Measurements from ENCODE around the gene ADAM8. TPM values are rescaled to one million over a fixed set of nuclear protein-coding genes. Genes with fewer than 3 reads are reported as not detected.
A peak's percentile ranks its signal among the peaks of the same experiment; 100 is the strongest.

ADAM8 gene
- total RNA-seq, 2 experiments from 2014 or later, result 124 to 176 TPM

DNA sequence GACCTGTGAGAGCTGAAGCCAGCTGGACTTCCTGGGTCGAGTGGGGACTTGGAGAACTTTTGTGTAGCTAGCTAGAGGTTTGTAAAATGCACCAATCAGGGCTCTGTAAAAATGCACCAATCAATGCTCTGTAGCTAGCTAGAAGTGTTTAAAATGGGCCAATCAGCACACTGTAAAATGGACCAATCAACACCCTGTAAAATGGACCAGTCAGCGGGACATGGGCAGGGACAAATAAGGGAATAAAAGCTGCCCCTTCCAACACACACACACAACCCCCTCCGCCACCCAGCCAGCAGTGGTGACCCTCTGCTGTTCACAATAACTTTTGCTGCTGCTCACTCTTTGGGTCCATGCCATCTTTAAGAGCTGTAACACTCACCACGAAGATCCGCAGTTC is 39.2 kb upstream of the ADAM8 start:
- POLR2A ChIA-PET, result no interaction called here
- Mint-ChIP-seq H3K4me1 (peaks cover 9% of the 10 kb centered on the region), H3K9me3 (ENCODE audit: low read depth) (no peaks in the 10 kb centered on the region), H3K4me3 (no peak overlapping the region), H3K27ac (no peak overlapping the region), H3K36me3 (ENCODE audit: low read depth) (peaks cover under 1% of the 10 kb centered on the region), H3K27me3 (peaks cover 10% of the 10 kb centered on the region)
- ATAC-seq (no peak), DNase-seq (no peak)
- intact Hi-C loops (cut with DNase I, micrococcal nuclease), result no loop called here
- CTCF ChIA-PET, result interaction anchor here (0.6 to 1.9 kb wide), 4 partner anchors 9 to 745 kb away, joined by 4 to 7 read pairs (median 4); no protein-coding TSS in a partner anchor

DNA sequence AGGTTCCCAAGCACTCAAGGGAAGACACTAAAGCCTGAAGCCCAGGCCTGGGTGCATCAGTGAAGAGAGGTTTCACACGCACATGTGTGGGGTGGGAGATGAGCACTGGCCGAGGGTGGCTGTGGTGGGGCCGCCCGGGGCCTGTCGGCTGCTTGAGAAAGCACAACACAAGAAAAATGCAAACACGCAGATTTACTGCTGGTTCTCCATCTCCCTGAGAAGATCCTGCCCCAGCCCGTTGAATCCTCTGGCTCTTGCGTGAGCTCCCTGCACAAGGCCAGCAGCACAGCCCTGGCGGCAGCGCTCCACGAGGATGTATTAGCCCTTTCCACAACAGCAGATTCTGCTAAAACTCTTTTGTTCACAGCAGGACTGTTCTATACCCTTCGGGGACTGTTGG is 38.2 kb upstream of the ADAM8 start:
- DNase-seq, result no peak
- Mint-ChIP-seq H3K27me3 (peaks cover 6% of the 10 kb centered on the region), H3K4me3 (no peak overlapping the region), H3K4me1 (peaks cover 9% of the 10 kb centered on the region), H3K36me3 (ENCODE audit: low read depth) (peaks cover 6% of the 10 kb centered on the region), H3K9me3 (ENCODE audit: low read depth) (no peaks in the 10 kb centered on the region), H3K27ac (no peak overlapping the region)
- intact Hi-C loops (cut with DNase I, micrococcal nuclease), result no loop called here
- no peak for ATAC-seq
- ChIA-PET POLR2A (no interaction called here), CTCF (interaction anchor here (0.6 to 2.0 kb wide), 5 partner anchors 8 to 458 kb away, joined by 3 to 7 read pairs (median 4); no protein-coding TSS in a partner anchor)

DNA sequence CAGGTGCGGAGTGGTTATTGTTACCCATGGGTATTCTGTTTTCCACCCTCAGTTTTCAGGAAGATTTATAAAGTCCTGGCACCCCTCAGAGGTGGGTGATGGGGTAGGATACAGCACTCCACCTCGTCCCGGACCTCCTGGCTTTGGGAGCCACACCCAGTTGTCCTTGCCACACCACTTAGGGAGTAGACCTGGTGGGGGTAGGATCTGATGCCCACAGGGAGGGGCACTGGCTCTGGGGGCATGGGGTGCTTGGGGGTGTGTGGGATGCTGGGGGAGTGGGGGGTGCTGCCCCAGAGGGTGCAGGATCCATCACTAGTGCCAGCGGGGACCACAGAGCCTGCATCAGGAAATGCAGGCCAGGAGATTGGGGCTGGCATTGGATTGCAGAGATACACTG is 36.5 kb upstream of the ADAM8 start:
- ATAC-seq, result no peak
- H3K4me3 Mint-ChIP-seq, result no peak overlapping the region
- peaks cover 6% of the 10 kb centered on the region for H3K4me1 Mint-ChIP-seq
- intact Hi-C loops (cut with DNase I, micrococcal nuclease), result no loop called here
- H3K27me3 Mint-ChIP-seq, result no peaks in the 10 kb centered on the region
- ChIA-PET CTCF (interaction anchor here (0.7 to 0.9 kb wide), 2 partner anchors 44 to 52 kb away, joined by 3 read pairs; no protein-coding TSS in a partner anchor), POLR2A (no interaction called here)
- H3K27ac Mint-ChIP-seq, result no peak overlapping the region
- no peak for DNase-seq
- peaks cover 9% of the 10 kb centered on the region for H3K36me3 Mint-ChIP-seq (ENCODE audit: low read depth)
- no peaks in the 10 kb centered on the region for H3K9me3 Mint-ChIP-seq (ENCODE audit: low read depth)

DNA sequence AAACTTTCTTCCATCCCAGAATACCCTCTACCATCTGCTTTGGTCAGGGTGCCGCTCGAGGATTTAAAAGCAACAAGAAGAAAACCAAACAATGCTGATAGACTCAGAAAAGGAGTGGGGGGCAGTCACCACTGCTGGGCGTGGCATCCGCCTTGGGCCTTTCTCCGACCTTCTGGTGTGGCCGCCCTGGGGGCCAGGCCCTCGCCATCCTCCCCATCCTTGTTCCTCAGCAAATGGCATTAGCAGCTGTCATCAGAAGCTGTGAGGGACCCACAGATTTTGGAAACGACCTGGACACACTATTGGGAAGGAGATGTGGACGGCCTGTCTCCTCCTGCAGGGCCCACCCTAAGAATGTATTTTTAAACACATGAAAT is 36.1 kb upstream of the ADAM8 start:
- CTCF ChIA-PET, result interaction anchor here (0.7 to 0.9 kb wide), 2 partner anchors 44 to 52 kb away, joined by 3 read pairs; no protein-coding TSS in a partner anchor
- POLR2A ChIA-PET, result no interaction called here
- DNase-seq, result no peak
- Mint-ChIP-seq H3K27ac (no peak overlapping the region), H3K4me3 (no peak overlapping the region), H3K27me3 (no peaks in the 10 kb centered on the region), H3K36me3 (ENCODE audit: low read depth) (peaks cover 12% of the 10 kb centered on the region), H3K9me3 (ENCODE audit: low read depth) (no peaks in the 10 kb centered on the region), H3K4me1 (peaks cover 7% of the 10 kb centered on the region)
- intact Hi-C loops (cut with DNase I, micrococcal nuclease), result no loop called here
- no peak for ATAC-seq

DNA sequence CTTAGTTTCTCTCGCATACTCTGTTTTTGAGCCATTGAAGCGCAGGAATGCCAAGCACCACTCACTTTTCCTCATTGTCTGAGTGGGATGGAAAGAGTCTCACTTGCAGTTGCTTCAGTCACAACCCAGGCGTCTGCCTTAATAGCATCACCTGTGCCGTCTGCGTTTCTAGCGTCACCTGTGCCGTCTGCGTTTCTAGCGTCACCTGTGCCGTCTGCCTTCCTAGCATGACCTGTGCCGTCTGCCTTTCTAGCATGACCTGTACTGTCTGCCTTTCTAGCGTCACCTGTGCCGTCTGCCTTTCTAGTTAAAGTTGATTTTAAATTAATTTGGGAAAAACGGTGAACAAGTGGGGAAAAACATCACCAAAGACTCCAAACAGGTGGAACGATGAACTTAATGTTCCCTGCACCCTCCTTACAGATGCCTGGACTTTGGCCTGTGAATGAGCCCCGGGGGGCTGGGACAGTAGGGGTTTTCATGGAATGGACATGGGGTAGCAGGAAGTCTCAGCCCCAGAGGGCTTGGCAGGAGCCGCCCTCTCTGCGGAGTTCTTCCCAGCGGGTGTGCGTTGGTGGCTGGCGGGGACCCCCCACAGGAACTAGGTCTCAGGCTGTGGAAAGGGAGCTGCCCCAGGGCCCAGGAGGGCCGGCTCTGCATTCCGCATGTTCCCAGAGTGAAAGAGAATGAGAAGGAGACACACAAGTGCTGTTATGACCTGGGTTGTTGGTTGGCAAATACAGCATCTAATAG is 35.5 kb upstream of the ADAM8 start:
- CTCF ChIA-PET, result no interaction called here
- no peak for DNase-seq
- peaks cover 13% of the 10 kb centered on the region for H3K4me1 Mint-ChIP-seq
- H3K4me3 Mint-ChIP-seq, result no peak overlapping the region
- H3K9me3 Mint-ChIP-seq (ENCODE audit: low read depth), result no peaks in the 10 kb centered on the region
- H3K36me3 Mint-ChIP-seq (ENCODE audit: low read depth), result peaks cover 14% of the 10 kb centered on the region
- no peak for ATAC-seq
- no peak overlapping the region for H3K27ac Mint-ChIP-seq
- intact Hi-C loops (cut with DNase I, micrococcal nuclease), result no loop called here
- no peaks in the 10 kb centered on the region for H3K27me3 Mint-ChIP-seq
- POLR2A ChIA-PET, result no interaction called here

DNA sequence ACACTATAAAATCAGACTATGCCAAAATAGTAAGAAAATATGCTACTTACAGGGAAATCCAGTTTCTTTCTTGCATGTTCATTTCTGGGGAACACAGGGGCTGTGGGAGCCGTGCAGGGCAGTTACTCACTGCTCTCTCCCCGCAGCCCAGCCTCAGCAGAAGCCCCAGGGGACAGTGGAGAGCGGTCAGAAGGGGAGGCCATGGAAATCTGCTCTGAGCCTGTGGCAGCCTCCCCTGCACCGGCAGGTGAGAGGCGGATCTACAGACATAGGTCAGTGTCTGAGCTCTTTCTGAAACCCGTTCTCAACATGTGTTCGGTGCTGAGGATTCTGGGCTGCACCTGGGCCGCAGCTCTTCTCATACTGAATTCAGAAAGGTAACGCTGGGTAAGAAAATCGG is 34.9 kb upstream of the ADAM8 start:
- CTCF ChIA-PET, result interaction anchor here (1.3 kb wide), 1 partner anchor 17 kb away, joined by 4 read pairs; no protein-coding TSS in a partner anchor

DNA sequence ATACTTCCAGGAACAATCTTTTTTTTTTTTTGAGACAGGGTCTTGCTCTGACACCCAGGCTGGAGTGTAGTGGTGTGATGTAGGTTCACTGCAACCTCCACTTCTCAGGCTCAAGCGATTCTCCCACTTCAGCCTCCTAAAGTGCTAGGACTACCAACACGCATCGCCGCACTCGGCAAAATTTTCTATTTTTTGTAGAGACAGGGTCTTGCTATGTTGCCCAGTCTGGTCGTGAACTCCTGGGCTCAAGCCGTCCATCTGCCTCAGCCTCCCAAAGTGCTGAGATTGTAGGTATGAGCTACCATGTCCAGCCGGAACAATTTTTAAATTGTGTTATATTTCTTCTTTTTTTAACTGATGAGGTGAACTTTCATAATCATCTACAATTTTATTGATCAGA is 34.1 kb upstream of the ADAM8 start:
- peaks cover 15% of the 10 kb centered on the region for H3K36me3 Mint-ChIP-seq (ENCODE audit: low read depth)
- intact Hi-C loops (cut with DNase I, micrococcal nuclease), result no loop called here
- ATAC-seq, result no peak
- POLR2A ChIA-PET, result no interaction called here
- H3K27ac Mint-ChIP-seq, result no peak overlapping the region
- peaks cover 22% of the 10 kb centered on the region for H3K4me1 Mint-ChIP-seq
- H3K27me3 Mint-ChIP-seq, result no peaks in the 10 kb centered on the region
- no peaks in the 10 kb centered on the region for H3K9me3 Mint-ChIP-seq (ENCODE audit: low read depth)
- no peak for DNase-seq
- CTCF ChIA-PET, result interaction anchor here (1.3 kb wide), 1 partner anchor 18 kb away, joined by 4 read pairs; no protein-coding TSS in a partner anchor
- no peak overlapping the region for H3K4me3 Mint-ChIP-seq

More for the DNA sequence above, 34.9 kb upstream of the ADAM8 start:
- POLR2A ChIA-PET, result no interaction called here
- no peak for ATAC-seq
- peaks cover 18% of the 10 kb centered on the region for H3K4me1 Mint-ChIP-seq
- peaks cover 15% of the 10 kb centered on the region for H3K36me3 Mint-ChIP-seq (ENCODE audit: low read depth)
- intact Hi-C loops (cut with DNase I, micrococcal nuclease), result no loop called here
- no peaks in the 10 kb centered on the region for H3K9me3 Mint-ChIP-seq (ENCODE audit: low read depth)
- no peak for DNase-seq
- no peaks in the 10 kb centered on the region for H3K27me3 Mint-ChIP-seq
- H3K27ac Mint-ChIP-seq, result no peak overlapping the region
- no peak overlapping the region for H3K4me3 Mint-ChIP-seq

DNA sequence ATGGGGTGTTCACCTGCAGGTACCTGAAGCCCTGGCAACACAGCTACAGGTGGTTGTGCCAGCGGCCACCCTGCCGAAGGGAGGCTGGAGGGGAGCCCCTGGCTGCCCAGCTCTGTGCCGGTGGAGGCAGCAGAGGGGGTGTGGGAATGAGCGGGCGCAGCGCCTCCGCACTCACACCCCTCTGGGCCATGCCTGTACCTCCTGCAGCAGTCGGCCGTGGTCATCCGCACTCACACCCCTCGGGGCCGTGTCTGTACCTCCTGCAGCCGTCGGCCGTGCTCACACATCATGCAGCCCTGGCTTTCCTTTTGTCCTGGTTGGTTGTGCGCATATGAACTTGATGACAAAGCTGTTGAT is 33.7 kb upstream of the ADAM8 start:
- DNase-seq (no peak), ATAC-seq (no peak)
- H3K36me3 Mint-ChIP-seq (ENCODE audit: low read depth), result peaks cover 15% of the 10 kb centered on the region
- no peaks in the 10 kb centered on the region for H3K9me3 Mint-ChIP-seq (ENCODE audit: low read depth)
- no peak overlapping the region for H3K27ac Mint-ChIP-seq
- intact Hi-C loops (cut with DNase I, micrococcal nuclease), result no loop called here
- no peak overlapping the region for H3K4me3 Mint-ChIP-seq
- no peaks in the 10 kb centered on the region for H3K27me3 Mint-ChIP-seq
- ChIA-PET CTCF (interaction anchor here (1.3 kb wide), 1 partner anchor 19 kb away, joined by 4 read pairs; no protein-coding TSS in a partner anchor), POLR2A (no interaction called here)
- H3K4me1 Mint-ChIP-seq, result peaks cover 26% of the 10 kb centered on the region

DNA sequence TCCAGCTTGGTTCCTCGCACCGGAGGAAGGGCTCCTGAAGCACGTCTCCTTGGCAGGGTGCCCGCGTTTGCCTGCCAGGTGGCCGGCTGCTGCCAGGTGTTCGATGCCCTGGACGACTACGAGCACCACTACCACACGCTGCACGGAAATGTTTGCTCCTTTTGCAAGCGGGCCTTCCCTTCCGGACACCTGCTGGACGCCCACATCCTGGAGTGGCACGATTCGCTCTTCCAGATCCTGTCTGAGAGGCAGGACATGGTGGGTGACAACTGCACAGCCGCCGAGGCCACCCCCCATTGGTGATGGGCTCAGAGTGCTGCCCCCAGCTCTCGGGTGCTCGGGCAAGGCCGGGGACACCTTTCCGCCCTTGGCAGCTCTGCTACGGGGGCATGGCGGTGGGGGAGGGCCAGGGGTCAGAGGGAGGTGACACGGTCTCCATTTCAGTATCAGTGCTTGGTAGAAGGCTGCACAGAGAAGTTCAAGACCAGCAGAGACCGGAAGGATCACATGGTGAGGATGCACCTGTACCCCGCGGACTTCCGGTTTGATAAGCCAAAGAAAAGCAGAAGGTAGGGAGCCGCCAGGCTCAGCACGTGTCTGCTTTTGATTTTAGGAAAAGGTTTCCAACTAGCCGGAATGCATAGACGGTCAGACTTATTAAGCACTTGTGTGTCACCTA is 33.2 kb upstream of the ADAM8 start:
- intact Hi-C loops (cut with DNase I, micrococcal nuclease), result loop anchor here (1.0 to 5.0 kb wide), 11 partner anchors 14 to 1409 kb away; partner anchors contain the start of genes FUOM (in 2 of the 2), DPYSL4 (in 1 of the 2), ECHS1 (in 1 of the 2) and LRRC27 (in 1 of the 2)
- no peak for ATAC-seq
- H3K9me3 Mint-ChIP-seq (ENCODE audit: low read depth), result no peaks in the 10 kb centered on the region
- H3K27me3 Mint-ChIP-seq, result no peaks in the 10 kb centered on the region
- CTCF ChIA-PET, result interaction anchor here (1.3 kb wide), 1 partner anchor 19 kb away, joined by 4 read pairs; no protein-coding TSS in a partner anchor
- peaks cover 15% of the 10 kb centered on the region for H3K36me3 Mint-ChIP-seq (ENCODE audit: low read depth)
- peak overlapping the region; percentile 100 for H3K4me3 Mint-ChIP-seq
- DNase-seq, result no peak
- POLR2A ChIA-PET, result no interaction called here
- H3K4me1 Mint-ChIP-seq, result peaks cover 28% of the 10 kb centered on the region
- no peak overlapping the region for H3K27ac Mint-ChIP-seq

DNA sequence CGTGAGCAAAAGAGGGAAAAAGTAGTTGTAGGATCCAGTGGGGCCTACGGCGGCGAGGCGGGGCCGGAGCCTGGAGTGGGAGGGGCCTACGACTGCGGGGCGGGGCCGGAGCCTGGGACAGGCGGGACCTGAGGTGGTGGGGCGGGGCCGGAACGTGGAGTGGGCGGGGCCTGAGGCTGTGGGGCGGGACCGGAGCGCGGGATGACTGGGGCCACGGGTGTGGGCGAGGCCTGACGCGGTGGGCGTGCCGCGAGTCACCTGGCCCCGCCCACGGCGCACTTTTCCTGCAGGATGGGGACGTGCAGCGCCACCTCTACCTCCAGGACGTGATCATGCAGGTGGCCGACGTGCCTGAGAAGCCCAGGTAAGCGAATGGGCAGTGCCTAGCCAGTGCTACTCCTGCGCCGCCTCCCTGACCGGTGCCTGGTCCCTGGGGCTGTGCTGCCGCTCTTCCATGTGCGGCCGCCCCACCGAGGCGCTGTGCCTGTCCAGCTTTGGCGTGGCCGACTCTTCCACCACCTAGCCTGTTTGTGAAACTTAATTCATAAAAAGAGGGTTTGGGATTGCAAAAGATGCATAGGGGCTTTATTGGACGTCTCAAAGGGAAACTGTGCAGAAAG is 32.5 kb upstream of the ADAM8 start:
- Mint-ChIP-seq H3K36me3 (ENCODE audit: low read depth) (peaks cover 15% of the 10 kb centered on the region), H3K27ac (peak overlapping the region; percentile 69), H3K27me3 (no peaks in the 10 kb centered on the region), H3K4me3 (peak overlapping the region; percentile 100), H3K9me3 (ENCODE audit: low read depth) (no peaks in the 10 kb centered on the region), H3K4me1 (peaks cover 30% of the 10 kb centered on the region)
- ChIA-PET CTCF (no interaction called here), POLR2A (no interaction called here)
- peak; percentile 84 for ATAC-seq
- intact Hi-C loops (cut with DNase I, micrococcal nuclease), result loop anchor here (1.0 to 5.0 kb wide), 11 partner anchors 15 to 1408 kb away; partner anchors contain the start of genes FUOM (in 2 of the 2), DPYSL4 (in 1 of the 2), ECHS1 (in 1 of the 2) and LRRC27 (in 1 of the 2)
- peak; percentile 97 for DNase-seq

DNA sequence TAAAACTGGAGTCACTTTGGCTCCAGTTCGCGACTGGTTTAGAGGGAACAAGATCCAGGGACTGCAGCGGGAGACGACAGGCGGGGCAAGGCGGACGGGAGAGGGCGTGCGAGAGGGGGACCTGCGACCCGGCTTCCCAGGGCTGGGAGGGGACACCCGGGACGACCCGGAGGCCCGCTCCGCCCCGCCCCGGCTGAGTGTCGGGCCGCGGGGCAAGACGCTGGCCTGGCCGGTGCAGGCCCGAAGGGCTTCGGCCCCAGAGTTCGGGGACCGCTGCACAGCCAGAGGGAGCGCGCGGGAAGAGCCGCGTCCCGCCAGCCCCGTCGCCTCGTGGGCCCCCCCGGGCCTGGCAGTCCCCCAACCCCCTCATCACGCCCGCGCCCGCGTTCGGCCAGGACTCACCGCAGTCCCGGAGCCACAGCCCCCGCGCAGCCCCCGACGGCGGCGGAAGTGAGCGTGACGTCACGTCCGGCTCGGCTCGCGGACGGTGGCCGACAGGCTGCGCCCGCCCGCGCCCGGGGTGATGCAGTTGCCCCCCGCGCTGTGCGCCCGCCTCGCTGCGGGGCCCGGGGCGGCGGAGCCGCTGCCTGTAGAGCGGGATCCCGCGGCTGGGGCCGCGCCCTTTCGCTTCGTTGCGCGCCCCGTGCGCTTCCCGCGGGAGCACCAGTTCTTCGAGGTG is 31.9 kb upstream of the ADAM8 start, which contains the start of the genes TUBGCP2 and ZNF511:
Gene TUBGCP2 (minus strand): TSS at position 452 of the 679 bp plus-strand sequence. CDS start 5,931 bp downstream, outside the sequence.
Gene ZNF511 (plus strand): TSS at position 494 of the 679 bp plus-strand sequence. CDS start 30 bp downstream, at position 524.
- Mint-ChIP-seq H3K4me1 (peaks cover 28% of the 10 kb centered on the region), H3K27me3 (no peaks in the 10 kb centered on the region), H3K9me3 (ENCODE audit: low read depth) (no peaks in the 10 kb centered on the region), H3K36me3 (ENCODE audit: low read depth) (peaks cover 15% of the 10 kb centered on the region), H3K27ac (peak within 1 kb of the TSS; percentile 99), H3K4me3 (peak within 1 kb of the TSS; percentile 100)
- ChIA-PET POLR2A (interaction anchor here (1.1 kb wide), 1 partner anchor 49 kb away, joined by 3 read pairs; the partner anchor contains the start of gene FUOM), CTCF (interaction anchor here (0.7 to 1.9 kb wide), 13 partner anchors 9 to 1063 kb away, joined by 3 to 9 read pairs (median 4); no protein-coding TSS in a partner anchor)
- ATAC-seq (peak; percentile 72), DNase-seq (peak; percentile 92)
- intact Hi-C loops (cut with DNase I, micrococcal nuclease), result loop anchor here (1.0 to 5.0 kb wide), 16 partner anchors 16 to 1408 kb away; partner anchors contain the start of genes FUOM (in 2 of the 2), DPYSL4 (in 1 of the 2), ECHS1 (in 1 of the 2) and LRRC27 (in 1 of the 2)
